SU-DHL-6 (cell line): ENCODE data around the gene GDF2.

Experiments used
- CTCF ChIP-seq: fragments of 200-600 bp; sonication (generic); IDR thresholded peaks from one replicate; pipeline ENCODE4 v1.5.1; 2017; ENCODE audit warnings: antibody characterized with exemption, mild to moderate bottlenecking, low read length, moderate library complexity; ENCODE audit not compliant: insufficient read depth, poor library complexity, severe bottlenecking
- EZH2phosphoT487 ChIP-seq: fragments of 200-600 bp; sonication (generic), shearing (Covaris generic); conservative IDR thresholded peaks from 2 replicates; pipeline ENCODE4 v1.6.1; 2018; ENCODE audit warnings: mild to moderate bottlenecking, antibody characterized with exemption, low read length, moderate library complexity, mixed read lengths

- TF ChIP-seq CTCF: no peak
- no peak for TF ChIP-seq EZH2phosphoT487
Observed at GRCh38 chr10:47287805-47288204, 34.4 kb upstream of the GDF2 start.
